ENCODE data around the gene MAST2. TPM values are rescaled to one million over a fixed set of nuclear protein-coding genes. Genes with fewer than 3 reads are reported as not detected.
"Not testable (repeated sequence)": the region's sequence is repeated elsewhere in the genome, so short reads cannot be mapped to it uniquely, and the experiment has no call there.

MAST2 gene
- total RNA-seq, 2 donors from 2014 or later: 9.9 TPM

DNA sequence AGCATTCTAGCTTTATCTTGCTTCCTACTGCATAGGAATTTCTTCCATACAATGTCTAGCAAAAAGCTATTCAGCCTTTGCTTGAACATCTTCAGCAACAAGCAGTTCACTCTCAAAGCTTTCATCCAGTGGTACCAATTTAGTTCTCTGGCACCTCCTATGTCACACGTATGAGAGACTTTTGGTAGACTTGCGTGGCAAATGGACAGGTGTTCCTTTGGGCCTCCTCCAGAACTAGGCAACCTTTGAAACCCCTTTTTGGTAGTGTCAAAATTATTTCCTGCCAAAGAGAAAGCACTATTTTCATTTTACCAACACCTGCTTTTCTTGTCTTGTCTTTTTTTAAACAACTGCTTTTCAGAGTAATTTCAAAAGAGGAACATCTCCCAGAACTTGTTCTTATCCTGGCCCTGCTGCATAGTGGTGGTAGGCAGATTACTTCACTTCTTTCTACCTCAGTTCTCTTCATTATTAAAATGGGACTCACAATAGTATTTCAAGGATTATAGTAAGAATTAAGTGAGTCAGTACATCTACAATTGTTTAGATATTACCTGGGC is 122.4 kb downstream of the MAST2 start:
- Histone ChIP-seq H3K4me3 (no peak overlapping the region), H3K27me3 (no peaks in the 10 kb centered on the region), H3K9me3 (no peaks in the 10 kb centered on the region), H3K27ac (peak overlapping the region in 3 of 4 donors; percentile 15 to 59 (median 47)), H3K36me3 (replicated peaks in 1 of 2; ENCODE audit: insufficient read depth in 1 of 2, low read depth in 2 of 2) (no peaks in the 10 kb centered on the region), H3K4me1 (peaks cover 20% of the 10 kb centered on the region)
- intact Hi-C loops (cut with DNase I): no loop called here
- 48 to 50% methylated on average over 2 of the region's 2 CpGs for WGBS, 2 donors
- ATAC-seq: peak; percentile 60
- no peak for TF ChIP-seq POLR2A (IDR thresholded peaks at IDR 0.05)
- TF ChIP-seq, protein P1, sequence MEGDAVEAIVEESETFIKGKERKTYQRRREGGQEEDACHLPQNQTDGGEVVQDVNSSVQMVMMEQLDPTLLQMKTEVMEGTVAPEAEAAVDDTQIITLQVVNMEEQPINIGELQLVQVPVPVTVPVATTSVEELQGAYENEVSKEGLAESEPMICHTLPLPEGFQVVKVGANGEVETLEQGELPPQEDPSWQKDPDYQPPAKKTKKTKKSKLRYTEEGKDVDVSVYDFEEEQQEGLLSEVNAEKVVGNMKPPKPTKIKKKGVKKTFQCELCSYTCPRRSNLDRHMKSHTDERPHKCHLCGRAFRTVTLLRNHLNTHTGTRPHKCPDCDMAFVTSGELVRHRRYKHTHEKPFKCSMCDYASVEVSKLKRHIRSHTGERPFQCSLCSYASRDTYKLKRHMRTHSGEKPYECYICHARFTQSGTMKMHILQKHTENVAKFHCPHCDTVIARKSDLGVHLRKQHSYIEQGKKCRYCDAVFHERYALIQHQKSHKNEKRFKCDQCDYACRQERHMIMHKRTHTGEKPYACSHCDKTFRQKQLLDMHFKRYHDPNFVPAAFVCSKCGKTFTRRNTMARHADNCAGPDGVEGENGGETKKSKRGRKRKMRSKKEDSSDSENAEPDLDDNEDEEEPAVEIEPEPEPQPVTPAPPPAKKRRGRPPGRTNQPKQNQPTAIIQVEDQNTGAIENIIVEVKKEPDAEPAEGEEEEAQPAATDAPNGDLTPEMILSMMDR (IDR thresholded peaks at IDR 0.05): no peak
- peak; percentile 42 to 79 (median 60) for DNase-seq

DNA sequence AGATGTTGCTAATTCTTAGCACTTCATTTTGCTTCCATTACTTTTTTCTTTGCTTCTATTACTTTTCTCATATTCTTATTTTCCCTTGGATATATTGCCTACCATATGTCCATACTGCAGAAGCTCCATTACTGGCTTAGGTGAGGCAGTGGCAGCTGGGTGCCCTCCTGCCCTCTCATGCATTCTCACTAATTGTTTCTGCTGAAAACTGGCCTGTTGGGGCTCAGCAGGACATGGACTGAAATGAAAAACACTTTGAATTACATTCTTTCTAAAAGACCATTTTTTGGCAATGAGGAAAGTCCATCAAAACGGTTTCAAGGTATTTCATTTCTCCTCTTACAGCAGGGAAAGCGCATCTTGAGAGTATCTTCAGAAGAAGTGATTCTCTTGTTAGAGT is 122.9 kb downstream of the MAST2 start:
- intact Hi-C loops (cut with DNase I): no loop called here
- H3K4me1 ChIP-seq: peaks cover 20% of the 10 kb centered on the region
- ATAC-seq: no peak
- H3K27me3 ChIP-seq: no peaks in the 10 kb centered on the region
- no peaks in the 10 kb centered on the region for H3K36me3 ChIP-seq (replicated peaks in 1 of 2; ENCODE audit: insufficient read depth in 1 of 2, low read depth in 2 of 2)
- H3K4me3 ChIP-seq: no peak overlapping the region
- 62 to 72% methylated on average over 2 of the region's 2 CpGs for WGBS, 2 donors
- no peaks in the 10 kb centered on the region for H3K9me3 ChIP-seq
- no peak for DNase-seq
- peak overlapping the region in 3 of 4 donors; percentile 15 to 59 (median 47) for H3K27ac ChIP-seq
- TF ChIP-seq POLR2A (IDR thresholded peaks at IDR 0.05): no peak
- TF ChIP-seq, protein P1 (IDR thresholded peaks at IDR 0.05): no peak

DNA sequence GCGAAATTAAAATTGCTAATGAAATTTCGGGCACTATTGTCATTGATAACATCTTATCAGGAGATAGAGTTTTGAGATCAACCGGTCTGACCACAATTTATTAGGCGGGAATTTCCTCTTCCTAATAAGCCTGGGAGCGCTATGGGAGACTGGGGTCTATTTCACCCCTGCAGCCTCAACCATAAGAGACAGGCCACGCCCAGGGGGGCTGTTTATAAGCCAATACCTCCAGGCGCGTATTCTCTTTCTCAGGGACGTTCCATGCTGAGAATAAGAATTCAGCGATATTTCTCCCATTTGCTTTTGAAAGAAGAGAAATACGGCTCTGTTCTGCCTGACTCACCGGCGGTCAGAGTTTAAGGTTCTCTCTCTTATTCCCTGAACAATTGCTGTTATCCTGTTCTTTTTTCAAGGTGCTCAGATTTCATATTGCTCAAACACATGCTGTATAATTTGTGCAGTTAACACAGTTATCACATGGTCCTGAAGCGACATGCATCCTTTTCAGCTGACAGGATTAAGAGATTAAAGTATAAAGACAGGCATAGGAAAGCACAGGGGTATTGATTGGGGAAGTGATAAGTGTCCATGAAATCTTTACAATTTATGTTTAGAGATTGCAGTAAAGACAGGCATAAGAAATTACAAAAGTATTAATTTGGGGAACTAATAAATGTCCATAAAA is 124.0 kb downstream of the MAST2 start:
- H3K36me3 ChIP-seq (replicated peaks in 1 of 2; ENCODE audit: insufficient read depth in 1 of 2, low read depth in 2 of 2); intact Hi-C loops (cut with DNase I); DNase-seq; H3K27ac ChIP-seq; H3K4me3 ChIP-seq; ATAC-seq; H3K27me3 ChIP-seq; H3K9me3 ChIP-seq: not testable (repeated sequence)
- H3K4me1 ChIP-seq: peaks cover 20% of the 10 kb centered on the region
- WGBS, 2 donors: 60 to 63% methylated on average over 14 of the region's 14 CpGs

DNA sequence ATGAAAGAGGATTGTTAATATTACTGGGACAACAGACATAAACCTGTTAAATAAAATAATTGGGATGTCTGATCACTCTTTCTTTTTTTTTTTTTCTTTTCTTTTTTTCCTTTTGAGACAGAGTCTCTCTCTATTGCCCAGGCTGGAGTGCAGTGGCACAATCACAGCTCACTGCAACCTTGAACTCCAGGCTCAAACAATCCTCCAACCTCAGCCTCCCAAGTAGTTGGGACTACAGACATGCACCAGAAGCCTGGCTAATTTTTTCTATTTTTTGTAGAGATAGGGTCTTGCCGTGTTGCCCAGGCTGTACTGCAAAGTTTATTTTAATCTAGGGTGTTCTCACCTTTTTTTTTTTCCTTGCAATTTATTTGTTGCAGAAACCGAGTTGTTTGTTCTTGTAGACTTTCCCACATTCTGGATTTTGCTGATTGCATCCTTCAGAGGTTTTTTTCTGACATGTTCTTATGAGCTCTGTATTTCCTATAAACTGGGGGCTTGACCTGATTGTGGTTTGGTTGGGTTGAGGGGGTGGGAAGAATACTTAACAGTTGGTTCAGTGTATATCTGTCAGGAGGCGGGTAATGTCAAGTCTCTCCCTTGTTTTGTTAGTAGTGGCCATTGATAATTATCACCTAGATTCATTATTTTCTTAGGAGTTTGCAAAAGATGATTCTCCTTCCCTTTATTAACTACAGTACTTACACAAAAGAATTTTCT is 125.2 kb downstream of the MAST2 start:
- Histone ChIP-seq H3K27ac (no peak overlapping the region), H3K27me3 (no peaks in the 10 kb centered on the region), H3K4me1 (peaks cover 20% of the 10 kb centered on the region), H3K9me3 (no peaks in the 10 kb centered on the region), H3K4me3 (no peak overlapping the region), H3K36me3 (replicated peaks in 1 of 2; ENCODE audit: insufficient read depth in 1 of 2, low read depth in 2 of 2) (no peaks in the 10 kb centered on the region)
- intact Hi-C loops (cut with DNase I): no loop called here
- DNase-seq: no peak
- ATAC-seq: no peak
- no peak for TF ChIP-seq POLR2A (IDR thresholded peaks at IDR 0.05)
- TF ChIP-seq, protein P1 (IDR thresholded peaks at IDR 0.05): no peak
- 88 to 90% methylated on average over 3 of the region's 3 CpGs for WGBS, 2 donors

DNA sequence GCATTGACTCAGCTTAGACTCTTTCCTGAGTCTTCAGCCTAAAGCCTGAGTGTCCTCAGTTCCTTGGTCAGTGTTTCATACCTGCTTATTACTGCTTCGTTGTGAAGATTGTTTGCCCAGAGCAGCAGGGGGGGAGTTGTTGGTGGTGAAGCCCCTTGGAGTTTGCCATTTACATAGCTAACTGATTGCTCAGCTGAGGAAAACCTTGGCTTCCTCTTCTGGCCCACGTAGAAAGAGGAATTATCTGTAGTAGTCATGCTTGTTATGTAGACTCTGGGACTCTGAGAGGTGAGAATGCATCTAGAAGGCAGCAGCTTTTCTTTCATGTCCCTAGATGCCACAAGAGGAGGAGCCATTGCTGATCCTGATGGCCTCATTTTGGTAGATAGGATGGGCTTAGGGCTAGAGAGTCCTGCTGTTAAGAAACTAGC is 125.9 kb downstream of the MAST2 start:
- H3K36me3 ChIP-seq (replicated peaks in 1 of 2; ENCODE audit: insufficient read depth in 1 of 2, low read depth in 2 of 2): no peaks in the 10 kb centered on the region
- no peak overlapping the region for H3K27ac ChIP-seq
- intact Hi-C loops (cut with DNase I): no loop called here
- H3K4me3 ChIP-seq: no peak overlapping the region
- TF ChIP-seq, protein P1 (IDR thresholded peaks at IDR 0.05): no peak
- TF ChIP-seq POLR2A (IDR thresholded peaks at IDR 0.05): no peak
- 52 to 60% methylated on average over 2 of the region's 2 CpGs for WGBS, 2 donors
- ATAC-seq (no peak), DNase-seq (peak in 1 of 4 donors; percentile 3)
- no peaks in the 10 kb centered on the region for H3K9me3 ChIP-seq
- H3K27me3 ChIP-seq: no peaks in the 10 kb centered on the region
- peaks cover 20% of the 10 kb centered on the region for H3K4me1 ChIP-seq
